Pericardium fibroblast (primary cell): Measurements from ENCODE around the gene HSPA1B. TPM values are rescaled to one million over a fixed set of nuclear protein-coding genes. Genes with fewer than 3 reads are reported as not detected.

Source experiments
- total RNA-seq: library from RNA; depleted of rRNA; stranded (reverse); fragments of >200 nt; gene quantifications from 2 replicates; pipeline ENCODE4 v1.2.3, GENCODE V29; 2015

The HSPA1B gene
- 94.5 and 110 TPM in 2 replicates for total RNA-seq

DNA sequence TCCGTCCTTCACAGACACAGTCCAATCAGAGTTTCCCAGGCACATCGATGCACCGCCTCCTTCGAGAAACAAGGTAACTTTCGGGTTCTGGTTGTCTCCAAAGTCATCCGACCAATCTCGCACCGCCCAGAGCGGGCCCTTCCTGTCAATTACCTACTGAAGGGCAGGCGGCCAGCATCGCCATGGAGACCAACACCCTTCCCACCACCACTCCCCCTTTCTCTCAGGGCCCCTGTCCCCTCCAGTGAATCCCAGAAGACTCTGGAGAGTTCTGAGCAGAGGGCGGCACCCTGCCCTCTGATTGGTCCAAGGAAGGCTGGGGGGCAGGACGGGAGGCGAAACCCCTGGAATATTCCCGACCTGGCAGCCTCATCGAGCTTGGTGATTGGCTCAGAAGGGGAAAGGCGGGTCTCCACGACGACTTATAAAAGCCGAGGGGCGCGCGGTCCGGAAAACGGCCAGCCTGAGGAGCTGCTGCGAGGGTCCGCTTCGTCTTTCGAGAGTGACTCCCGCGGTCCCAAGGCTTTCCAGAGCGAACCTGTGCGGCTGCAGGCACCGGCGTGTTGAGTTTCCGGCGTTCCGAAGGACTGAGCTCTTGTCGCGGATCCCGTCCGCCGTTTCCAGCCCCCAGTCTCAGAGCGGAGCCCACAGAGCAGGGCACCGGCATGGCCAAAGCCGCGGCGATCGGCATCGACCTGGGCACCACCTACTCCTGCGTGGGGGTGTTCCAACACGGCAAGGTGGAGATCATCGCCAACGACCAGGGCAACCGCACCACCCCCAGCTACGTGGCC, at the start of gene HSPA1B:
Gene HSPA1B, plus strand, starts transcription at position 453 of the 794 bp plus-strand sequence. Its CDS starts 213 bp downstream, at position 666.

DNA sequence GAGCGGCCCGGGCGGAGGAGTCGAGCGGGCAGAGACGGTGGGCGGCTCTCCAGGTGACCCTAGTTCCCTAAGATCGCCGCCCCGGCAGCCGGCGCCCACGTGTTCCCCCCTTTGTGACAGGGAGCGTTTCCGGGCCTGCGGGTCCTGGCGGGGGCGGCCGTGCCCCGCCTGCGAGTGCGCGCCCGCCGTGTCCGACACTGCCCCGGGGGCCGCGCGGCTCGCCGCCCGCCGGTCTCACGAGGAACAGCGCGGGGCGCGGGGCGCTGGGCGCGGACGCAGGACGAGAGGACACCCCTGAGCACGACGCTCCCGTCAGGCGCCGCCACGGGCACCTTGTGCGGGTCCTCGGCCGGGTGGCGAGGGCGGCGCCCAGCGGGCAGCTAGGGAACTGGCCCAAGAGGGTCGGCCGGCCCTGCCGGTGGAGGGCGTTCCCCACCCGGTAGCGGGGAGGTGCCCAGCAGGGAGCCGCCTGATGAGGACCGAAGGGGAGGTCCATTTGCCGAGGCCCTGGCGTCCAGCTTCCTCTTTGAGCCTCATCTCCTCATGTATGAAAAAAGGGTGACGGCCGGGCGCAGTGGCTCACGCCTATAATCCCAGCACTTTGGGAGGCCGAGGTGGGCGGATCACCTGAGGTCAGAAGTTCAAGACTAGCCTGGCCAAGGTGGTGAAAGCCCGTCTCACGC, 31.8 kb upstream of the HSPA1B start, which contains the start of gene VARS1:
Gene VARS1, minus strand, starts transcription at position 137 of the 683 bp plus-strand sequence. CDS start 535 bp downstream, outside the sequence.

DNA sequence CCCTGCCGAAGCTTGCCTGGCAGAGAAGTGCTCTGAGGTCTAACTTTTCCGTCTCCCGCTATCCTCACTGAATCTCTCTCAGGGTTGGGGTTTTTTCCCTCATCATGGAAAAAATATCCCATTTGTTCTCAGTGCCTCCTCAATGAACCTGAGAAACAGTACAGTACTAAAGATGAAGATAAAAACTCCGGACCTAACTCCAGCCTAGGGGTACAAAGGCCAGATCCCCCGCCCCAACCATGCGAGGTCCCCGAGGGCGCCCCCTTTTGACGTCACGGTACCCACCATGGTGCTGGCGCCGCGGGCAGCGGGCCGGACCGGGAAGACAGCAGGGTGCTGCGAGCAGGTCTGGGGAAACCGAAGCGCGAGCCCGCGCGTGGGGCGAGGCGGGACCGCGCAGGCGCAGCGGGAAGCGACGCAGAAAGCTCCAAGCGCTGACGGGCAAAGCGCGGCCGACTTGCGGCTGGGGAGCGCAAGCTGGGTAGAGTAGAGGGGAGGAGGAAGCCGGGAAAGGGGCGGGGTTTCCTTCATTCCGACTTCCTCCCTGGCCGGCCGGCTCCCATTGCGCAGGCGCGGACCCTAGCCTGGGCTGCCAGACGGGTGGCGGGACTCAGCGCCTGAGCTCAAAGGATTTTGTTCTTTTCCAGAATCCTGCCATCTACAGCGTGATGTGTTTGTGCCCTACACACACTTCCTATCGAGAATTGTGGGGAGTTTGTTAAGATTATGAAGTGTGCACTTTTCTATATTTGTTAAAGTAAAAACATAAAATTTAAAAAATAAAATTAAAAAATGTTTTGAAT, 20.9 kb upstream of the HSPA1B start, which contains the start of gene LSM2:
Gene LSM2, minus strand, starts transcription at position 497 of the 803 bp plus-strand sequence. Its CDS starts 209 bp downstream, at position 288.

DNA sequence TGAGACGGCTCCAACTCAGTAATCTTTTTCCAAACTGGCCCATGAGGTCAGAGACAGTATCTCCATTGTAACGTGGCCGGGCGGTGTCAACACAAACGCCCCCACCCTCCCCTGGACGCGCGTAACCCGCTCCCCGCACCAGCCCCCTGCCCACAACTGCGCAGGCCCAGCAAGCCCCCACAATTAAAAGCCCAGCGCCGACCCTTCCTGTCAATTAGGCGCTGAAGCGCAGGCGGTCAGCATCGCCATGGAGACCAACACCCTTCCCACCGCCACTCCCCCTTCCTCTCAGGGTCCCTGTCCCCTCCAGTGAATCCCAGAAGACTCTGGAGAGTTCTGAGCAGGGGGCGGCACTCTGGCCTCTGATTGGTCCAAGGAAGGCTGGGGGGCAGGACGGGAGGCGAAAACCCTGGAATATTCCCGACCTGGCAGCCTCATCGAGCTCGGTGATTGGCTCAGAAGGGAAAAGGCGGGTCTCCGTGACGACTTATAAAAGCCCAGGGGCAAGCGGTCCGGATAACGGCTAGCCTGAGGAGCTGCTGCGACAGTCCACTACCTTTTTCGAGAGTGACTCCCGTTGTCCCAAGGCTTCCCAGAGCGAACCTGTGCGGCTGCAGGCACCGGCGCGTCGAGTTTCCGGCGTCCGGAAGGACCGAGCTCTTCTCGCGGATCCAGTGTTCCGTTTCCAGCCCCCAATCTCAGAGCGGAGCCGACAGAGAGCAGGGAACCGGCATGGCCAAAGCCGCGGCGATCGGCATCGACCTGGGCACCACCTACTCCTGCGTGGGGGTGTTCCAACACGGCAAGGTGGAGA, 12.3 kb upstream of the HSPA1B start, which contains the start of the genes HSPA1A and HSPA1L:
Gene HSPA1A, plus strand, starts transcription at position 519 of the 814 bp plus-strand sequence. Its CDS starts 214 bp downstream, at position 733.
Gene HSPA1L, minus strand, starts transcription at position 259 of the 814 bp plus-strand sequence. CDS start 3,311 bp downstream, outside the sequence.

DNA sequence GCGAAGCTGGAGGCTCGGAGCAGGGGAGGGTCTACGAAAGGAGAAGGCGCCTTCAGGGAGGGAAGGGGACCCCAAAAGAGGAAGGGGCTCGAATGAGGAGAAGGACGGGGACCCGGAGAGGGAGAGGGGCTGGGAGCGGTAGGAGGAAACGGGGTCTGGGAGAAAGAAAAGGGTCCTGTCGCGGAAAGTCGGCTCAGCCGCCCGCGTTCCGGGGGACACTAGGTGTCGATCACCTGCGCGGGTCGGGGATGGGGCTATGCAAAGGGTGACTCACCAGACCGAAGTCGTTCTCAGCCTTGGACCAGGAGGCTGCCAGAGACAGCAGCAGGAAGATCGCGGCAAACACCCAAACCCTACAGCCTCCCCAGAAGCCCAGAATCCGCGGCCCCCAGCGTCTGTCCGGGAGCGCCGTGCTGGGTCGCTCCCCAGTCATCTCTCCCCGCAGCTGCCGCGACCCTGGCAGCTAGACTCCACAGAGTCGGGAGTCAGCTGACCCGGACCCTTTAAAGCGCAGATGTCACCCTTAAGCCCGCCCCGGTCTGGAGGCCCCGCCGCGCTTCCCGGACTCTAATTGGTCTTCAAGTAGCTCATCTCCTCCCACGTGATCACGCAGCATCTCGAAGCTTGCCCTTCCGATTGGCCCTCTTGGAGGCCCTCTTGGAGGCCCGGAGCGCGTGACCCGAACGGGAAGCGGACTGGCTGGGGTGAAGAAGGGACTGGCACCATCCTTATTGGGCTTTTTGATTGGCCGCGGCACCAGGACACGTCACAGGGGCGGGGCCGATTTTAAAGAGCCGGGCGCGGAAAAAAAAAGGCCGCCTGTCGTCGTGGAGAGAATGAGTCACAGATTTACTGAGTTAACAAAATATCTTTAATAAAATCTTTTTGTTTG, 35.1 kb downstream of the HSPA1B start, which contains the start of gene NEU1:
Gene NEU1, minus strand, starts transcription at position 478 of the 892 bp plus-strand sequence. Its CDS starts 45 bp downstream, at position 433.

DNA sequence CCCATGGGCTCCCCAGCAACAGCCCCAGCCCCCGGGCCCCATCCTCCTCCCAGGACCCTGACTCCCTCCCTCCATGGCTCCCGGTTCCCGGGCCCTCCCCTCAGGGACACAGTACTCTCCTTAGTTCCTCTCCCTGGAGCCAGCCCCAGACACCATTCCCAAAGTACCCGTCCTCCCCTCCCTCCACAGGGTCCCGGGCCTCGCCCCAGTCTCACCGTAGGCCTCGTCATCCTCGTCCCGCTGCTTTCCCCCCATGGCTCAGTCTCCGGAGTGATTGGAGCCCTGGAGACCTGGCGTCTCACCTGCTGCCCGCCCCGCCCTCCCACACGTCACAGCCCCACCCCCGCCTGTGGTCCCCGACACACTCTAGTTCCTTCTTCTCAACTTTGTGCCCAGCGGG, 51.2 kb downstream of the HSPA1B start, which contains the start of gene SLC44A4:
Gene SLC44A4, minus strand, starts transcription at position 272 of the 400 bp plus-strand sequence. Its CDS starts 17 bp downstream, at position 255.

Other genes with a start within 250 kb of the HSPA1B start
- 0.17 TPM in 1 of 2 replicates, not detected in the other for gene LTB, start 245.3 kb upstream of the HSPA1B start, total RNA-seq
- not detected in 2 replicates for gene LST1, start 241.5 kb upstream of the HSPA1B start, total RNA-seq
- not detected in 2 replicates for gene NCR3, start 234.7 kb upstream of the HSPA1B start, total RNA-seq
- 1.4 TPM in 1 of 2 replicates, not detected in the other for gene AIF1, start 212.5 kb upstream of the HSPA1B start, total RNA-seq
- 71.2 and 71.5 TPM in 2 replicates for gene PRRC2A, start 207.0 kb upstream of the HSPA1B start, total RNA-seq
- gene BAG6, start 175.1 kb upstream of the HSPA1B start, total RNA-seq: 164 and 183 TPM in 2 replicates
- 0.51 and 3.2 TPM in 2 replicates for gene APOM, start 171.8 kb upstream of the HSPA1B start, total RNA-seq
- gene C6orf47, start 167.0 kb upstream of the HSPA1B start, total RNA-seq: 14.3 and 14.8 TPM in 2 replicates
- gene GPANK1, start 162.7 kb upstream of the HSPA1B start, total RNA-seq: 13.4 and 15.3 TPM in 2 replicates
- 205 and 210 TPM in 2 replicates for gene CSNK2B, start 161.7 kb upstream of the HSPA1B start, total RNA-seq
- 1.0 and 1.2 TPM in 2 replicates for gene LY6G5B, start 157.8 kb upstream of the HSPA1B start, total RNA-seq
- gene LY6G5C, start 146.7 kb upstream of the HSPA1B start, total RNA-seq: 0.43 TPM in 1 of 2 replicates, not detected in the other
- gene ABHD16A, start 124.4 kb upstream of the HSPA1B start, total RNA-seq: 25.7 and 29.2 TPM in 2 replicates
- not detected in 2 replicates for gene LY6G6F, start 120.9 kb upstream of the HSPA1B start, total RNA-seq
- not detected in 2 replicates for gene LY6G6D, start 112.4 kb upstream of the HSPA1B start, total RNA-seq
- gene LY6G6C, start 106.0 kb upstream of the HSPA1B start, total RNA-seq: not detected in 2 replicates
- gene MPIG6B, start 104.4 kb upstream of the HSPA1B start, total RNA-seq: not detected in 2 replicates
- 70.2 and 88.5 TPM in 2 replicates for gene DDAH2, start 98.4 kb upstream of the HSPA1B start, total RNA-seq
- 266 and 364 TPM in 2 replicates for gene CLIC1, start 91.2 kb upstream of the HSPA1B start, total RNA-seq
- gene MSH5, start 87.7 kb upstream of the HSPA1B start, total RNA-seq: 4.2 and 4.7 TPM in 2 replicates
- gene SAPCD1, start 65.1 kb upstream of the HSPA1B start, total RNA-seq: 1.2 and 2.8 TPM in 2 replicates
- not detected in 2 replicates for gene VWA7, start 50.4 kb upstream of the HSPA1B start, total RNA-seq
- 44.9 and 47.3 TPM in 2 replicates for gene VARS1, start 32.0 kb upstream of the HSPA1B start, total RNA-seq
- 40.0 and 71.4 TPM in 2 replicates for gene LSM2, start 20.8 kb upstream of the HSPA1B start, total RNA-seq
- gene HSPA1L, start 12.5 kb upstream of the HSPA1B start, total RNA-seq: 0.12 and 0.34 TPM in 2 replicates
- gene HSPA1A, start 12.2 kb upstream of the HSPA1B start, total RNA-seq: 62.6 and 74.3 TPM in 2 replicates
- 55.6 and 65.6 TPM in 2 replicates for gene NEU1, start 35.1 kb downstream of the HSPA1B start, total RNA-seq
- 0.51 TPM in 1 of 2 replicates, not detected in the other for gene SLC44A4, start 51.3 kb downstream of the HSPA1B start, total RNA-seq
- 32.1 and 55.8 TPM in 2 replicates for gene EHMT2, start 70.0 kb downstream of the HSPA1B start, total RNA-seq
- gene ZBTB12, start 74.3 kb downstream of the HSPA1B start, total RNA-seq: 2.6 and 4.9 TPM in 2 replicates
- gene C2, start 100.0 kb downstream of the HSPA1B start, total RNA-seq: 1.2 and 9.6 TPM in 2 replicates
- gene CFB, start 118.4 kb downstream of the HSPA1B start, total RNA-seq: 11.4 and 11.6 TPM in 2 replicates
- gene NELFE, start 131.2 kb downstream of the HSPA1B start, total RNA-seq: 73.6 and 83.6 TPM in 2 replicates
- gene SKIC2, start 131.4 kb downstream of the HSPA1B start, total RNA-seq: 34.1 and 37.6 TPM in 2 replicates
- 13.5 and 15.4 TPM in 2 replicates for gene DXO, start 144.4 kb downstream of the HSPA1B start, total RNA-seq
- 6.9 and 30.7 TPM in 2 replicates for gene C4A, start 154.3 kb downstream of the HSPA1B start, total RNA-seq
- gene C4B, start 187.1 kb downstream of the HSPA1B start, total RNA-seq: 14.6 and 48.8 TPM in 2 replicates
- 0.23 and 1.3 TPM in 2 replicates for gene CYP21A2, start 210.7 kb downstream of the HSPA1B start, total RNA-seq